NCI-H2081 (cell line): Measurements from ENCODE around the gene DCAF8.
A peak's percentile ranks its signal among the peaks of the same experiment; 100 is the strongest.

Source experiments
- DNase-seq, 2 experiments: peaks; one replicate each; lab custom pipeline; 2025; lab: John Stamatoyannopoulos, UW

Gene DCAF8

GRCh38 chr1:160226623-160227022 is 35.7 kb downstream of the DCAF8 start:
- no peak for DNase-seq

GRCh38 chr1:160225345-160225744 is 37.0 kb downstream of the DCAF8 start:
- no peak for DNase-seq

- DNase-seq, result no peak
Measured at GRCh38 chr1:160224606-160225005, 37.7 kb downstream of the DCAF8 start.

- DNase-seq, result no peak
Measured at GRCh38 chr1:160222546-160222945, 39.8 kb downstream of the DCAF8 start.

- no peak for DNase-seq
Measured at GRCh38 chr1:160221089-160221488, 41.3 kb downstream of the DCAF8 start.

GRCh38 chr1:160220301-160220700 is 42.0 kb downstream of the DCAF8 start:
- no peak for DNase-seq

- DNase-seq, result peak in 1 of 2 experiments; percentile 11
Measured at GRCh38 chr1:160219062-160219929, 43.1 kb downstream of the DCAF8 start.

GRCh38 chr1:160217481-160218051 is 44.8 kb downstream of the DCAF8 start:
- DNase-seq, result peak; percentile 45 to 78

- no peak for DNase-seq
Measured at GRCh38 chr1:160216301-160216700, 46.0 kb downstream of the DCAF8 start.

- no peak for DNase-seq
Measured at GRCh38 chr1:160214481-160215140, 47.7 kb downstream of the DCAF8 start.

- DNase-seq, result no peak
Measured at GRCh38 chr1:160211046-160211790, 51.1 kb downstream of the DCAF8 start.

GRCh38 chr1:160210561-160210960 is 51.8 kb downstream of the DCAF8 start:
- no peak for DNase-seq

- no peak for DNase-seq
Measured at GRCh38 chr1:160209321-160210046, 52.9 kb downstream of the DCAF8 start.

- no peak for DNase-seq
Measured at GRCh38 chr1:160208557-160209320, 53.6 kb downstream of the DCAF8 start.

- DNase-seq, result no peak
Measured at GRCh38 chr1:160207771-160208556, 54.4 kb downstream of the DCAF8 start.

GRCh38 chr1:160207118-160207650 is 55.2 kb downstream of the DCAF8 start:
- no peak for DNase-seq

- DNase-seq, result peak; percentile 38 to 72
Measured at GRCh38 chr1:160206421-160207117, 55.8 kb downstream of the DCAF8 start.

- DNase-seq, result peak in 1 of 2 experiments; percentile 34
Measured at GRCh38 chr1:160206036-160206389, 56.3 kb downstream of the DCAF8 start.
